HCEC 1CT (cell line): ENCODE data around the gene PPP1R14D.
"Not testable (repeated sequence)": the region's sequence is repeated elsewhere in the genome, so short reads cannot be mapped to it uniquely, and the experiment has no call there.

Experiments used
- DNase-seq: peaks from one replicate; pipeline ENCODE4 v3.0.0-alpha.2; 2017

Gene PPP1R14D

GRCh38 chr15:40828447-40829036, at the start of gene PPP1R14D:
Gene PPP1R14D (minus strand): TSS chr15:40828708. CDS start chr15:40828641, 67 bp downstream.
- no peak for DNase-seq

GRCh38 chr15:40877694-40878093, 49.2 kb upstream of the PPP1R14D start:
- DNase-seq = no peak

DNA sequence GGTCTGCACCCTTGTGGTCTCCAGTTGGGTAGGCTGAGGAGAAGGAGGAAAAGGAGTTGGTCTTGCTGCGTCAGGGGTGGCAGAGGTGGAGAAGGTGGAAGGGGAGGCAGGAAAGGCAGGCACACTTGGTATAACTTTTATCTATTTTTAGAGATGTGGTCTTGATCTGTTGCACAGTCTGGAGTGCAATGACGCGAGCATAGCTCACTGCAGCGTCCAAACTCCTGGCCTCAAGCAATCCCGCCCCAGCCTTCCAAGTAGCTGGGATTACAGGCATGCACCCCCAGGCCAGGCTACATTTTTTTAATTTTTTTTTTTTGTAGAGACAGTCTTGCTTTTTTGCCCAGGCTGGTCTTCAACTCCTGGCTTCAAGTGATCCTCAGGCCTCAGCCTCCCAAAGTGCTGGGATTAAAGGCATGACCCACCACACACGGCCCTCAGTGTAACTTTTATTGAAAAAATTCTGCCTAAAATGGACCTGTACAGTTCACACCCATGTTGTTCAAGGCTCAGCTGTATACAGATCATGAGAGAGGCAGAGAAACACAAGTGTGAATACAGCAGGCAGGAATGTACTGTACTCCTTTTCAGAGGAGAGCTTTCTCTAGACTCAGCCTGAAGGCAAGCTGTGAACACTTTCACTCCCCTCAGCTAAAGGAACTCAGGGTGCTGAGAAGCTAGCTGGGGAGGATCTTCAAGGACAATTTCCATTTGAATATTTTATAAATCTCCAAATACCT, 47.7 kb upstream of the PPP1R14D start:
- DNase-seq = peak; percentile 9

- peak; percentile 29 for DNase-seq
Observed at GRCh38 chr15:40873694-40874561, 45.4 kb upstream of the PPP1R14D start, which contains the start of gene RHOV. Gene RHOV (minus strand): TSS chr15:40874234. CDS start chr15:40874139, 95 bp downstream.

- DNase-seq = no peak
Observed at GRCh38 chr15:40872791-40873693, 44.5 kb upstream of the PPP1R14D start.

DNA sequence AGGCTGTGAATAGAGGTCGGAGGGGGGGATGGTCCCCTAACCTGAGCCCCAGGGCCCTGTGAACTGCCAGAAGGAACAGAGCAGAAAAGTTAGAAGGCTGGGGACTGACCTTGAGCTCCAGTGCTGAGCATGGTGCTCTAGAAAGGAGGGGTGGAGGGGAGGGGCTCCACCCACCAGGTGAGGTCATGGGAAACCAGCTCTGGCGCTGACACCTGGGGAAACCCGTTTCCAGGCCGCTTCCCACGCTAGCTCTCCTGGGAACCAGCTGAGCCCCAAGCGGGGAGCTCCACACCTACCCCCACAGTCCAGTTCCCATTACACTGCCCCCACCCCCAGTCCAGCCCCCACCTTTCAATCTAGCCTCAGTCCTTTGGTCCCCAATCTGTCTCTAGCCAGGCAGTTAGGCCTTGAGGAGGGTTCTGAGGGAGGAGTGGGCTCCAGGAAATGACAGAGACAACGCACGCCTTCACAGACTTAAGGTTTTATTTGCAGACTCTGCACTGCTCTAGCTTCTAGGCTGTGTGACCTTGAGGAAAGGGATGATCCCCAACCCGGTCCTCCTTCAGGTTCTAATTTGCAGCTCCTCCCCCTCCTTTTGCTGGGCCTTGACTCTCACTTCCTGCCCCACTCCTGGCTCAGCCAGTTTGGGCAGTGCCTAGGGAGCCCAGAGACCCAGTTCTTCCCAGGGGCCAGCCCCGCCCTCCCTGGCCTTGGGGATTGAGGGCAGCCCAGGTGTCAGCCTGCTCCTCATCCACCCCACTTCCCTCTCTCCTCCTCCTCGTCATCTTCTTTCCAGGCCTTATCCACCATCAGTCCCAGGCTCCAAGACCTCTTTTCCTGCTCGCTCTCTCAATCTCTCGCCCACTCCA, 43.5 kb upstream of the PPP1R14D start:
- DNase-seq = no peak

DNA sequence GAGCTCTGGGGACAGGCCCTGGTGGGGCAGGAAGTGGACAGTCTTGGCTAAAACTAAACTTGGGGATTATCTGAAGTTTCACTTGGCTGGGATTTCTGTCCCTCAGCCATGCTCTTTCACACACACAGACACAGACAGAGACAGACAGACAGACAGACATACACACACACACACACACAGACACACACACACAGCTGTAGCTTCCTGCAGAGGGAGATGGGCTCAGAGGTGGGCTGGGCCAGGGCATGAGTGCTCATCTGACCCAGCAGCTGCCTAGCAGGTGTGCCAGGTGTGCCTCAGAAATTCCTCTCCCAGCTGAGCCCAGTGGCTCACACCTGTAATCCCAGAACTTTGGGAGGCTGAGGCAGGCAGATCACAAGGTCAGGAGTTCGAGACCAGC, 42.2 kb upstream of the PPP1R14D start:
- no peak for DNase-seq

DNA sequence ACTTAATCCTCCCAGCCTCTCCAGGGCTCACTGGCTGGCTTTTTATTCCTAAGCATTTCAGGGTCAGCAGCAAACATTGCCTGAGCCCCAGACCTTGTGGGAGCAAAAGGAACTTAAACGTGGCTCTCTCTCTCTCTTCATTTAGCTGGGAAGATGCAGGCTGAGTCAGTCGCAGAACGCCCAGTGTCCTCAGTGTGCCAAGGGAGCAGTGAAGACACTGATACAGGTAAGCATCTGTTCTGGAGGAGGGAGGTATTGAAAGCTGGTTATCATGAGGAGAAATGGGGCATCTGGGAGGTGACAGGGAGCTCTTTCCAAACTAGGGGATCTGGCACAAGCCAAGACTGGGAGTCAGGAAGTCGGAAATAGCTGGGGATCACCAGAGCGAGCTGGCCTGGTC, 41.2 kb upstream of the PPP1R14D start:
- DNase-seq = no peak

GRCh38 chr15:40867199-40867598, 38.7 kb upstream of the PPP1R14D start:
- DNase-seq = no peak

DNA sequence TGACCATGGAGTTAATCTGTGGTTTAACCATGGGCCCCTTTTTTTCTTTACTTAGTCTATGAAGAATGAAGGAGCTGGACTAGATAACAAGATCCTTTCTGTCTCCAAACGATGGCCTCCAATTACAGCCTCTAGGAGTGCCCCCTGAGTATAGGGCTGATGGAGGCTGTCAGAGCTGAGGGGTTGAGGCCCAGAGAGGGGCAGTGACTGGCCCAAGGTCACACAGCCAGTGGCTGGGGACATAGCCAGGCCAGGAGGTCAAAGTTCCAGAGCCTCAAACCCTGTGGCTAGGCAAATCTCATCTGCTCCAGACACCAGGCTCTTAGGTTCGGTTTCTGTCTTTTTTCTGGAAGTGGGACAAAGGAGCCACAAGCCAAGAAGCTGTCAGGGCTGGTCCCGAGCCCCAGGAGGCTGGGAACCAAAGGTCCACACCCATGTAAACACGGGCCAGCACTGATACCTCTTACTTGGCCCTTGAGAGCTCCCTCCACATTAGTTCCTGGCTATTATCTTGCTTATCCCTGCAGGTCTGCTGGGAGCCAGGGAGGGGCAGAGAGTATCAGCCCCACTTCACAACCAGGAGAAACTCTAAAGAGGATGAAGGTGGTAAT, 35.3 kb upstream of the PPP1R14D start:
- no peak for DNase-seq

DNA sequence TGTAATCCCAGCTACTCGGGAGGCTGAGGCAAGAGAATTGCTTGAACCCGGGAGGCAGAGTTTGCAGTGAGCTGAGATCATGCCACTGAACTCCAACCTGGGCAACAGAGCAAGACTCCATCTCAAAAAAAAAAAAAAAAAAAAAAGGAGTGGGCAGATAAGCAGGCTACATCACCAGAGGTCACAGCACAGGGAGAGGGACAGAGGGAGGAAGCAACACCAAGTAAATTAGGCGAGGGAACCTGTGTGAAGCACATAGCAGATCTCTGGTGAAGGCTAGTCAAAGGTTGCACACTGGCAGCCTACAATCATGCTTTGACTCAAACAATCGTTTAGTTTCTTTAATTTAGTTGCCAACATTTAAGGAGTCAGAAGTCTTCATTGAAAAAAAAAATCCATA, 32.6 kb upstream of the PPP1R14D start:
- not testable (repeated sequence) for DNase-seq

DNA sequence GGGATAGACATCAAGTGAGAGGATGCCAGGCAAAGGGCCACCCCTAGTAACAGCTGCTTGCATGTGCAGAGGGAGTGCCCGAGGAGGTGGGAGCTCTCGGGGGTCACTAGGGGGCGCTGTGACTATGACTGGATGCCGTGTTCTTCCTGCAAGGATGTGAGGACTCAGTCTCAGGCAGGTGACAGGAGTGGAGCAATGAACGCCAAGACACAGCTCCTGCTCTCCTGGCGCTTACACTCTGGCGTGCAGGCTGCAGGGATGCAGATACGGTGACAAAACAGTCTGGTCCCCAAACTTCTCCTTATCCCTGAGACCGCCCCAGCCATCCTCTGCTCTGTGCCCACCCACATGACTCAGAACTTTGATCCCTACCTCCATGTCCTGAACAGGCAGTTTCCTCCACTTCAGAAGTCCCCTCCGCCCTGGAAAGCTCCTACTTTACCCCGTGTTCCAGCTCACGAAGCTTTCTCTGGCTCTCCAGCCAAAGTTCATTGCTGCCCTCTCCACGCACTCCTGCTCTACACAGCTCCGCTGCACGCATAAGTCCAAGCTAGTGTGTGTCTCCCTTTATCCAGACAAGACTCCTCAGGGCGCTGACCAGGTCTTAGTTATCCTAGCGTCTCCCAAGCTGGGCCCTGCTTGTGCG, 30.8 kb upstream of the PPP1R14D start:
- peak; percentile 55 for DNase-seq

- no peak for DNase-seq
Observed at GRCh38 chr15:40858706-40859105, 30.2 kb upstream of the PPP1R14D start.

DNA sequence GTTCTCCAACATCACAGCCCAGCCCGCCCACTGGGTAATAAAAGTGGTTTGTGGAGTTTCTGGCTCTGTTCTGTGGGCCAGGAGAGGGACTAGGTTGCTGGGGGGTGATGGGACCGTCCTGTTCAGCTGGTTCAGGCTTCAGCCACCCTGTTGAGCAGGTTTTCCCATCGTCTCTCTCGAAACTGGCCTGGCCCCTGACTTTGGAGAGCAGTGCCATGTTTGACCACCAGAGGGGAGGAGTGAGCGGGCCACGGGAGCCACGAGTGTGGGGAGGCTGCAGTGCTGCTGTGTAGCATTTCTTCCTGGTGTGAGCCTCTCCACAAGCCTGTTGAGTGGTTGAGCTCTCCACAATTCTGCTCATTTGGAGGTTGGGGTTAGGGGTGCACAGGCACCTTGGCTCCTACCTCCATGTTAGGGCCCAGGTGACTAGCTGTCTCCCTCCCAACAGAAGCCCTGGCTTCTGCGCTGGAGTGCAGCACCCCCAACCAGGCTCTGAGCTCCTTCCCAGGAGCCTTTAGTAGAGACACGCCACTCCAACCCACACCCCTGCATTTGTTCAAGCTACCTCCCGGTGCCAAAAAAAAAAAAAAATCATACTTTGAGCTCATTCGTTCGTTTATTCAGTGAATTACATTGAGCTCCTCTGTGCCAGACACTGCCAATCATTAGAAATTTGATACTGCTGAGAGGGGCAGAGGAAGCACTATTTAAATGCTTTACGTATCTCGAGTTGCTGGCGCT, 29.3 kb upstream of the PPP1R14D start:
- peak; percentile 36 for DNase-seq

GRCh38 chr15:40856746-40857145, 28.2 kb upstream of the PPP1R14D start:
- DNase-seq = no peak

GRCh38 chr15:40855706-40856234, 27.3 kb upstream of the PPP1R14D start:
- DNase-seq = no peak

DNA sequence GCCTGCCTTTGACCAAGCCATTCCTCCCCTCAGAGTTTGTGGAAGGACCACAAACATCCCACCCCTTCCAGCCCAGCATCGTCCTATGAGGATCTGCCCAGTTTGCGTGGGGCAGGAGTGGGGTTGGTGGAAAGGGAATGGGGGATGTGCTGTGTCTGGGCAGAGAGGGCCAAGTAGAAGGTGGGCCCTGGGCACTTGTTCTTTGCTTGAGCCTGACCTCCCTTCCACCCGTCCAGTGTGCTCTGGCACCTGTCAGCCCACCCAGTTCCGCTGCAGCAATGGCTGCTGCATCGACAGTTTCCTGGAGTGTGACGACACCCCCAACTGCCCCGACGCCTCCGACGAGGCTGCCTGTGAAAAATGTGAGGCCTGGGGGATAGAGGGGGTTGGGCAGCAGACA, 25.7 kb upstream of the PPP1R14D start:
- no peak for DNase-seq

- DNase-seq = no peak
Observed at GRCh38 chr15:40853241-40853890, 24.9 kb upstream of the PPP1R14D start.

- DNase-seq = no peak
Observed at GRCh38 chr15:40852529-40852928, 24.0 kb upstream of the PPP1R14D start.
